C4-2B (cell line): Measurements from ENCODE around the gene ADD1.

Experiments
- ZFX ChIP-seq: fragments of 450-650 bp; IDR thresholded peaks from 2 replicates; pipeline ENCODE4 v1.6.1; 2017
- TF ChIP-seq, protein P1 (sequence below): fragments of 450-650 bp; conservative IDR thresholded peaks from 2 replicates; pipeline ENCODE4 v1.5.1; 2017; ENCODE audit warnings: mild to moderate bottlenecking

DNA sequence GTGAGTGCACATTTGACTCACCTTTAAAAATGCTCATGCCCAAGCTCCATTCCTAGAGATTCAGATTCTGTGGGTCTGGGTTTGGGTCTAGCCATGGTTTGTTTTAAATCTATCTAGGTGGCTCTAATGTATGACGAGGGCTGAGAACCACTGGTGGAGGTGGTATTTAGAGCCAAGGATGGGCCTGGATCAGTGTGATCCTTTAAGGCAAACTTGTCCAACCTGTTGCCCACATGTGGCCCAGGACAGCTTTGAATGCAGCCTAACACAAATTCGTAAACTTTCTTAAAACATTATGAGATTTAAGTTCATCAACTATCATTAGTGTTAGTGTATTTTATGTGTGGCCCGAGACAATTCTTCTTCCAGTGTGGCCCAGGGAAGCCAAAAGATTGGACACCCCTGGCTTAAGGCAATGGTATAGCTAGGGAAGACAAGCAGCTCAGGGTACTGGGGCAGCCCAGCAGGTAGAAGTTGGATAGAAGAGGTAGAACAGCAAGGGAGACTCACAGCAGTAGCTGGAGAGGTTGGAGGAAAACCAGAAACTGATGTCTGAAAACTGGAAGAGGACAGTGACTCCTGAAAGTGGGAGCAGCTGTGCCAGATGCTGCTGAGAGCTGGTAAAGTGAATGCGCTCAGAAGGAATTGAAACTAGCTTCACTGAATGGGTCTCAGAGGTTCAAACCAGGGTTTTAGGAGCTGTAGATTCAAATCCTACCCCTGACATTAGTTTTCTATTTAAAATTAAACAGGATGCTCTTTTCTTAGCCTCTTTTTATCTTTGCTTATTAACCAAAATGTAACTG lies 18.2 kb downstream of the ADD1 start:
- TF ChIP-seq, protein P1, sequence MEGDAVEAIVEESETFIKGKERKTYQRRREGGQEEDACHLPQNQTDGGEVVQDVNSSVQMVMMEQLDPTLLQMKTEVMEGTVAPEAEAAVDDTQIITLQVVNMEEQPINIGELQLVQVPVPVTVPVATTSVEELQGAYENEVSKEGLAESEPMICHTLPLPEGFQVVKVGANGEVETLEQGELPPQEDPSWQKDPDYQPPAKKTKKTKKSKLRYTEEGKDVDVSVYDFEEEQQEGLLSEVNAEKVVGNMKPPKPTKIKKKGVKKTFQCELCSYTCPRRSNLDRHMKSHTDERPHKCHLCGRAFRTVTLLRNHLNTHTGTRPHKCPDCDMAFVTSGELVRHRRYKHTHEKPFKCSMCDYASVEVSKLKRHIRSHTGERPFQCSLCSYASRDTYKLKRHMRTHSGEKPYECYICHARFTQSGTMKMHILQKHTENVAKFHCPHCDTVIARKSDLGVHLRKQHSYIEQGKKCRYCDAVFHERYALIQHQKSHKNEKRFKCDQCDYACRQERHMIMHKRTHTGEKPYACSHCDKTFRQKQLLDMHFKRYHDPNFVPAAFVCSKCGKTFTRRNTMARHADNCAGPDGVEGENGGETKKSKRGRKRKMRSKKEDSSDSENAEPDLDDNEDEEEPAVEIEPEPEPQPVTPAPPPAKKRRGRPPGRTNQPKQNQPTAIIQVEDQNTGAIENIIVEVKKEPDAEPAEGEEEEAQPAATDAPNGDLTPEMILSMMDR: no peak
- no peak for TF ChIP-seq ZFX
